Measurements from ENCODE around the gene CDX2. TPM values are rescaled to one million over a fixed set of nuclear protein-coding genes. Genes with fewer than 3 reads are reported as not detected.

The CDX2 gene
- total RNA-seq, 4 donors from 2014 or later: not detected

DNA sequence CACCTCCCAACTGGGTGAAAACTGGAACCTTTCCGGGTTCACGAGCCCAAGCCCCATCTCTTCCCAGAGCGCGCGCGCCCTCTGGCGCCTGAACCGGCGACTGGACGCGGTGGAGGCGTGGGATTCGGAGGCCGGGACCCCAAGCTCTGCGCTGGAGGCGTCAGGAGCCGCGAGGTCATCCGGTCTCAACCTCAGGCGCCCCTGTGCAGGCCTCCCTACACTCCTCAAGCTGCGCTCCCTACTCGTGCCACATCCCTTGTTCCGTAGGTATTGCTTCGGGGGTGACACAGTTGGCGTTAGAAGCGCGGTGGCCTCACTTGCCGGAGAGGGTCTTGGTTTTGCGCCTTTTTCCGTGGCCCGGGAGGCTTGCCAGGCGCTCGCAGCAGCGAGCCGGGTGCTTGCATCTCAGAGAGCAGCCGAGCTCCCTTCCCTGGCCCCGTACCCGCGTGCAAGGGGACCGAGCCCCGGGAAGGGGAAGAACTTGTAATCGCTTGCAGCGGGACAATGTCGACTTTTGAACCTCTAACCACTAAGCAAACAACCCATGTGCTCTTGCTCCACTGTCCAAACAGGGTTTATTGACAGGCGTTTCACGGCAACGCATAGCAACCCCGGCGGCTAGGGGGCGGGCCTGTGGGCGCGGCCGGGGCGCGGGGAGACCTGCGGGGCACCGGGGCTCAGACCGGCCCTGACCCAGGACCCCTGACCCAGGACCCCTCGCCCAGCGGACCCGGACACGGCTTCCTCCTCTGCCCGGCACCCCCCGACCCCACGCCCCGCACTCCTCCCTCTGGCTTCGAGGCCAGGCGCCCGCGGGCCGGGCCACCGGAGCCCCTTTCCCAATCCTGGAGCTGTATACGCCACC lies 8.5 kb downstream of the CDX2 start:
- DNase-seq (ENCODE audit: low spot score) (no peak), ATAC-seq (ENCODE audit: low FRiP score) (peak; percentile 31)
- TF ChIP-seq, protein P1, sequence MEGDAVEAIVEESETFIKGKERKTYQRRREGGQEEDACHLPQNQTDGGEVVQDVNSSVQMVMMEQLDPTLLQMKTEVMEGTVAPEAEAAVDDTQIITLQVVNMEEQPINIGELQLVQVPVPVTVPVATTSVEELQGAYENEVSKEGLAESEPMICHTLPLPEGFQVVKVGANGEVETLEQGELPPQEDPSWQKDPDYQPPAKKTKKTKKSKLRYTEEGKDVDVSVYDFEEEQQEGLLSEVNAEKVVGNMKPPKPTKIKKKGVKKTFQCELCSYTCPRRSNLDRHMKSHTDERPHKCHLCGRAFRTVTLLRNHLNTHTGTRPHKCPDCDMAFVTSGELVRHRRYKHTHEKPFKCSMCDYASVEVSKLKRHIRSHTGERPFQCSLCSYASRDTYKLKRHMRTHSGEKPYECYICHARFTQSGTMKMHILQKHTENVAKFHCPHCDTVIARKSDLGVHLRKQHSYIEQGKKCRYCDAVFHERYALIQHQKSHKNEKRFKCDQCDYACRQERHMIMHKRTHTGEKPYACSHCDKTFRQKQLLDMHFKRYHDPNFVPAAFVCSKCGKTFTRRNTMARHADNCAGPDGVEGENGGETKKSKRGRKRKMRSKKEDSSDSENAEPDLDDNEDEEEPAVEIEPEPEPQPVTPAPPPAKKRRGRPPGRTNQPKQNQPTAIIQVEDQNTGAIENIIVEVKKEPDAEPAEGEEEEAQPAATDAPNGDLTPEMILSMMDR (IDR thresholded peaks at IDR 0.05): no peak

DNA sequence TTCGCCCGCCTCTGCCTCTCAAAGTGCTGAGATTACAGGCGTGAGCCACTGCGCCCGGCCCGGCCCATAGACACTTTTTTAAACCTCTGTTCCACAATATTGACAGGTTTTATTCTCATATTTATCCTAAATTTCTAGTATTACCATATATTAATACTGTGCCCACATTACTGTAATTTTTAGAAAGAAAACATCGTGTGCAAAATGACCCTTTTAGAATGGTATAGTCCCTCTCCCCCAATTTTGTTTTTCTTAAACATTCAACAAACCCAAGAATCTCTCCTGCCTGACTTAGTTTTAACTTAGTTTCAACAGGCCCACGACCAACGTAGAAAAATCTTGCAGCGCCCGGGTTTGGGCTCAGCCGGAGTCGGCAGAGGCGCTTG lies 9.1 kb downstream of the CDX2 start:
- DNase-seq (ENCODE audit: low spot score) (no peak), ATAC-seq (ENCODE audit: low FRiP score) (no peak)
- TF ChIP-seq, protein P1 (IDR thresholded peaks at IDR 0.05): no peak

GRCh38 chr13:27956576-27957300 lies 12.4 kb downstream of the CDX2 start:
- no peak for ATAC-seq (ENCODE audit: low FRiP score)
- no peak for DNase-seq (ENCODE audit: low spot score)
- TF ChIP-seq, protein P1 (IDR thresholded peaks at IDR 0.05): no peak

- DNase-seq (ENCODE audit: low spot score) (no peak), ATAC-seq (ENCODE audit: low FRiP score) (no peak)
- TF ChIP-seq, protein P1 (IDR thresholded peaks at IDR 0.05): no peak
These were observed 14.0 kb downstream of the CDX2 start for GRCh38 chr13:27955014-27955591.

GRCh38 chr13:27954406-27954851 lies 14.7 kb downstream of the CDX2 start:
- ATAC-seq (ENCODE audit: low FRiP score): peak; percentile 41
- DNase-seq (ENCODE audit: low spot score): no peak
- TF ChIP-seq, protein P1 (IDR thresholded peaks at IDR 0.05): no peak

- TF ChIP-seq, protein P1 (IDR thresholded peaks at IDR 0.05): peak in 1 of 3 donors; percentile 73
- ATAC-seq (ENCODE audit: low FRiP score) (peak; percentile 84), DNase-seq (ENCODE audit: low spot score) (no peak)
These were observed 15.3 kb downstream of the CDX2 start for GRCh38 chr13:27953676-27954405.

All from omental fat pad (tissue), 4 donors.